Small intestine (tissue), 7 donors: ENCODE results near the gene CDH6. TPM values are rescaled to one million over a fixed set of nuclear protein-coding genes. Genes with fewer than 3 reads are reported as not detected.
"Not testable (repeated sequence)": the region's sequence is repeated elsewhere in the genome, so short reads cannot be mapped to it uniquely, and the experiment has no call there.

ENCODE experiments used
- DNase-seq, 2 donors: peaks; one replicate each; pipeline versions ENCODE4 v3.0.0 to v3.0.0-alpha.2; 2013
- FAIRE-seq: peaks from 2 replicates; lab custom pipeline; 2012; peaks lifted over from hg19 to GRCh38; lab: Jason Lieb, UNC
- H3K27ac ChIP-seq, 3 donors: one replicate each; pipeline ENCODE4 v1.5.1; 2013; ENCODE audit warnings: low read length in 2 of 3, mild to moderate bottlenecking in 2 of 3, control low read depth in 1 of 3, inconsistent platforms in 1 of 3, low read depth in 1 of 3, moderate library complexity in 1 of 3
- H3K27me3 ChIP-seq, 3 donors: one replicate each; pipeline ENCODE4 v1.6.1; 2013; ENCODE audit warnings: low read length in 3 of 3, inconsistent platforms in 1 of 3; ENCODE audit not compliant: control insufficient read depth in 3 of 3, insufficient read depth in 3 of 3
- H3K36me3 ChIP-seq, 3 donors: one replicate each; pipeline ENCODE4 v1.6.1; 2013; ENCODE audit warnings: low read length in 3 of 3, inconsistent platforms in 1 of 3, low read depth in 1 of 3, mild to moderate bottlenecking in 1 of 3, moderate library complexity in 1 of 3; ENCODE audit not compliant: control insufficient read depth in 3 of 3, insufficient read depth in 2 of 3
- H3K4me1 ChIP-seq, 3 donors: one replicate each; pipeline ENCODE4 v1.6.1; 2013; ENCODE audit warnings: low read length in 2 of 3, inconsistent platforms in 1 of 3, low read depth in 1 of 3, mild to moderate bottlenecking in 1 of 3, moderate library complexity in 1 of 3; ENCODE audit not compliant: control insufficient read depth in 3 of 3, insufficient read depth in 2 of 3
- H3K4me3 ChIP-seq, 3 donors: one replicate each; pipeline ENCODE4 v1.5.1; 2013; ENCODE audit warnings: low read length in 3 of 3, control low read depth in 1 of 3, inconsistent platforms in 1 of 3, low read depth in 1 of 3, mild to moderate bottlenecking in 1 of 3, moderate library complexity in 1 of 3
- H3K9me3 ChIP-seq, 2 donors: one replicate each; pipeline ENCODE4 v1.6.1; 2013; ENCODE audit warnings: low read depth in 1 of 2, low read length in 1 of 2; ENCODE audit not compliant: control insufficient read depth in 2 of 2, insufficient read depth in 1 of 2
- WGBS, 3 donors: extraction: QIAGEN DNeasy Blood & Tissue Kit; methylation state at CpG; one replicate each; pipeline ENCODE4 v1.1.7; 2013; 5-methylcytosine and 5-hydroxymethylcytosine counted together
- polyA plus RNA-seq, 4 donors: library from polyadenylated mRNA; stranded (reverse) in 3 of 4; unstranded in 1 of 4; fragments of 200-250 nt in 3 of 4; fragments of 120-200 nt in 1 of 4; gene quantifications; one replicate each; pipeline versions ENCODE4 v1.2.1 to v1.2.3, GENCODE V29; 2013
- donor health status: healthy with polysubstance abuse.
- donor health status: control.
- donor health status: control.
- donor health status: Bipolar disorder and iron deficiency.
- donor health status: healthy.

The CDH6 gene
- polyA plus RNA-seq, 4 donors: 0.22 to 10.6 (median 1.5) TPM

DNA sequence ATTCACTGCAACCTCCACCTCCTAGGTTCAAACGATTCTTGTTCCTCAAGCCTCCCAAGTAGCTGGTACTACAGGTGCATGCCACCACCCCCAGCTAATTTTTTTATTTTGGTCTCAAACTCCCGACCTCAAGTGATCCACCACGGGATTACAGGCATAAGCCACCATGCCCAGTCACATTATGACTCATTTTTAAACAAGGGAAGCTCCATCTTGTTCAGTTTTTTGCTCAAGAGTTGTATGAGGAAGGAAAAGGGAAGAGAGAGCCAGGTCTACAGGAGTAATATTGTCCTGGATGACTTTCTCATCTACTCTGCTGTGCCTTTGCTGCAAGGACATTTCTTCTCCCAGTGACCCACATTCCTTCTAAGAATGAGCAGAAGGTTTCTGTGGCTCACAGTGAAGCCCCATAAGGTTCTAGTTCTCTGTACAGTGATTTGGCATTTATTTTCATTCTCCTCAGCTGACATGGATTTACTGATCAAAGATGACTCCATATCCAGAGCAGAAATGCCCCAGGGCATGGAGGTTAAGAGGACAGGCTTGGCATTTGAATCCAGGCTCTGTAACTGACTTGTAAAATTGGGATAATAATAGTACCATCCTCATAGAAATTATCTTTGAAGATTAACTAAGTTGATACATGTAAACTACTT, 153.5 kb downstream of the CDH6 start:
- H3K4me1 ChIP-seq: no peaks in the 10 kb centered on the region
- peaks cover 0 to under 1% (median 0%) of the 10 kb centered on the region in 3 donors for H3K27me3 ChIP-seq
- H3K9me3 ChIP-seq: no peaks in the 10 kb centered on the region
- WGBS, 3 donors: 52 to 66% (median 54%) methylated on average over 3 of the region's 3 CpGs
- H3K27ac ChIP-seq: no peak overlapping the region
- no peak for DNase-seq
- no peak overlapping the region for H3K4me3 ChIP-seq
- no peaks in the 10 kb centered on the region for H3K36me3 ChIP-seq
- FAIRE-seq: no peak

DNA sequence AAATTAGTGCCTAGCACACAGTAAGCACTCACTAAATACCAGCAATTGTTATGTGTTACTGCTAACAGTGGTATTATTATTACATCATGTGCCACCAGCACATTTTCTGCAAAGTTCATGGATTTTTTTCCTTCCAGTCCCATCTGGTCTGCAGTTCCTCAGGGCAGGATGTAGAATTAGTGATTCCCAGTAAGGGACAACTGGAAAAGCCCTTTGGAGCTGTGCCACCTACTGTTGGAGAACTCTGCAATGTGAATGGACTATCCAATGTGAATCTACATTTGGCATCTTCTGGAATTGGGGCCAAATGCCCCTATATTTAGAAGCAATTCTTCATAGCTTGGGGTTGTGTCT, 154.0 kb downstream of the CDH6 start:
- no peaks in the 10 kb centered on the region for H3K9me3 ChIP-seq

DNA sequence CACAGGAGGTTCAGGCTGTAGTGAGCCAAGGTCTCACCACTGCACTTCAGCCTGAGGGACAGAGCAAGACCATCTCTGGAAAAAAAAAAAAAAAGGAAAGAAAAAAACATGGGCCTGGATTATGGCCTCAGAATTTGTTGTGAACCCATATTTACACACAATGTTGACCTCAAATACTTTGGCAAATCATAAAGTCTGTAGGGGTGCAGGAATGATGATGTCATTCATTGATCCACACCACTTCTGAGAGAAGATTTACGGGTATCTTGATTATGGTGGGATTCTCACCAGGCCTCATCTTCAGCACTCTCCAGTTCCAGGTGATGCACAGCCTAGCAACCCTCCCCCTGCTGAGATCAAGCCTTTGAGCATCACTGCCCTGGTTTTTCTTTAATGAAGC, 156.9 kb downstream of the CDH6 start:
- DNase-seq (no peak), FAIRE-seq (no peak)
- Histone ChIP-seq H3K27me3 (peaks cover 0 to 5% (median 0%) of the 10 kb centered on the region in 3 donors), H3K9me3 (no peaks in the 10 kb centered on the region), H3K4me1 (no peaks in the 10 kb centered on the region), H3K27ac (no peak overlapping the region), H3K36me3 (no peaks in the 10 kb centered on the region), H3K4me3 (no peak overlapping the region)
- WGBS, 3 donors: 72 to 75% (median 75%) methylated on average over 1 of the region's 1 CpG

More for the DNA sequence above, 154.0 kb downstream of the CDH6 start:
- Histone ChIP-seq H3K27ac (no peak overlapping the region), H3K4me1 (no peaks in the 10 kb centered on the region), H3K27me3 (peaks cover 0 to 5% (median 0%) of the 10 kb centered on the region in 3 donors), H3K36me3 (no peaks in the 10 kb centered on the region), H3K4me3 (no peak overlapping the region)
- DNase-seq (no peak), FAIRE-seq (no peak)

DNA sequence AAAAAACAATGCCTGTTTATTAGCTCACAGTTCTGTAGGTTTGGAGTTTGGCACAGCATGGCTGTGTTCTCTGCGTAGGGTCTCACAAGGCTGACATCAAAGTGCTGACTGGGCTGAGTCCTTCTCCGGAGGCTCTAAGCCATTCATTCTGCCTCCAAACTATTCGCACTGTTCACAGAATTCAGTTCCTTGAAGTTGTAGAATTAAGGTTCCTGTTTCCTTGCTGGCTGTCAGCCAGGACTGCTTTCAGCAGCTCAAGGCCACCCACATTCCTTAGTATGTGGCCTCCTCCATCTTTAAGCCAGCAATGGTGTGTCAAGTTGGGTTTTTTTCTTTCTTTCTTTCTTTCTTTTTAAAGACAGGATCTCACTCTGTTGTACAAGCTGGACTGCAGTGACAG, 161.9 kb downstream of the CDH6 start:
- Histone ChIP-seq H3K27ac (no peak overlapping the region), H3K27me3 (peaks cover 0 to 5% (median 0%) of the 10 kb centered on the region in 3 donors), H3K4me3 (no peak overlapping the region), H3K4me1 (no peaks in the 10 kb centered on the region), H3K36me3 (no peaks in the 10 kb centered on the region), H3K9me3 (peaks cover 0 to 4% of the 10 kb centered on the region in 2 donors)
- DNase-seq (peak in 1 of 2 donors; percentile 9), FAIRE-seq (no peak)
- 68 to 86% (median 71%) methylated on average over 3 of the region's 3 CpGs for WGBS, 3 donors

DNA sequence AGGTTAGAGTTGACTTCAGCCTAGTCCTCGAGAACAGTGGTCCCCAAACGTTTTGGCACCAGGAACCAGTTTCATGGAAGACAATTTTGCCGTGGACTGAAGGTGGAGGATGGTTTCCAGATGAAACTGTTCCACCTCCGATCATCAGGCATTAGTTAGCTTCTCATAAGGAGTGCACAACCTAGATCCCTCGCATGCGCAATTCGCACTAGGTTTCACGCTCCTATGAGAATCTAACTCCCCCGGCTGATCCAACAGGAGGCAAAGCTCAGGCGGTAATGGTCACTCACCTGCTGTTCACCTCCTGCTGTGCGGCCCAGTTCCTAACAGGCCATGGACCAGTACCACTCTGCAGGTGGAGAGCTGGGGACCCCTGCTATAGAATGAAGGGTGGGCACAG, 163.6 kb downstream of the CDH6 start:
- no peak overlapping the region for H3K4me3 ChIP-seq
- H3K4me1 ChIP-seq: no peaks in the 10 kb centered on the region
- no peak for FAIRE-seq
- peaks cover 0 to 4% of the 10 kb centered on the region in 2 donors for H3K9me3 ChIP-seq
- no peaks in the 10 kb centered on the region for H3K36me3 ChIP-seq
- DNase-seq: no peak
- WGBS, 3 donors: 84 to 86% (median 85%) methylated on average over 11 of the region's 11 CpGs
- H3K27ac ChIP-seq: no peak overlapping the region
- peaks cover 0 to 4% (median 0%) of the 10 kb centered on the region in 3 donors for H3K27me3 ChIP-seq

DNA sequence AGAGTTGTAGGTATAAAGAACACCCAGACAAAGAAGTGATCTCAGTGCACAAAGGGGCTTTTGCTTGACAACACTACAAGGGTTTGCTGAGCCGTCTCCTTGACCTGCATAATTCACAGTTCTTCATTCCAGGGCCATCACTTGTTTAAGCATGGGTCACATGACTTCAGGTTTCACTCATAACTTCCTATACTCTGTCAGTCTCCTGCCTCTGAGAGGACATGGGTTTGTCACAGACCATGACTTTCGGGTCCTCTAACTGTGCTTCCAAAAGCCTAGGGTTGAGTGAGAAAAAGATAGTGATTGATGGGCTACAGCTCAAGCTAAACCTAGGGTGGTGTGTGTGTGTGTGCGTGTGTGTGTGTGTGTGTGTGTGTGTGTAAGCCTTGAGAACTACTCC, 166.4 kb downstream of the CDH6 start:
- Histone ChIP-seq H3K27ac (no peak overlapping the region), H3K4me3 (no peak overlapping the region), H3K27me3 (no peaks in the 10 kb centered on the region), H3K4me1 (no peaks in the 10 kb centered on the region), H3K36me3 (no peaks in the 10 kb centered on the region), H3K9me3 (peaks cover 0 to 8% of the 10 kb centered on the region in 2 donors)
- FAIRE-seq (no peak), DNase-seq (no peak)
- 67 to 72% (median 72%) methylated on average over 3 of the region's 3 CpGs for WGBS, 3 donors

DNA sequence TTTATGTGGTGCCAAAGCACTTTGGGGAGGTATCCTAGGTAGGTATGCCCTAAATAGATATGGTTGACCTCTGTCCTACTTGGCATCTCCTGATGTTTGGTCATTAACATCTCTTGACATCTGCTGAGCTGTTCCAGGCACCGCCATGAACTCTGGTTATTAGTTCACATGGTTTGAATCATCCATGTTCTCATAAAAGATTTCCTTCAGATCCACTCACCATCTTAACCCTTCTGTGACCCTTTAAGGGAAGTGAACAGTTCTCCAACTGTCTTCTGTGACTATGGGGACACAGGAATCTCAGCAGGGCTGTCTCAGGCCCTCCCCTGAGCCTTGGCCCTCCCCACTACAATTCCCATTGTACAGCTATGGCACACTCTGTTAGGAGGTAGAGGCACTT, 167.7 kb downstream of the CDH6 start:
- 6 to 40% (median 24%) methylated on average over 1 of the region's 1 CpG for WGBS, 3 donors
- FAIRE-seq: no peak
- no peak overlapping the region for H3K4me3 ChIP-seq

DNA sequence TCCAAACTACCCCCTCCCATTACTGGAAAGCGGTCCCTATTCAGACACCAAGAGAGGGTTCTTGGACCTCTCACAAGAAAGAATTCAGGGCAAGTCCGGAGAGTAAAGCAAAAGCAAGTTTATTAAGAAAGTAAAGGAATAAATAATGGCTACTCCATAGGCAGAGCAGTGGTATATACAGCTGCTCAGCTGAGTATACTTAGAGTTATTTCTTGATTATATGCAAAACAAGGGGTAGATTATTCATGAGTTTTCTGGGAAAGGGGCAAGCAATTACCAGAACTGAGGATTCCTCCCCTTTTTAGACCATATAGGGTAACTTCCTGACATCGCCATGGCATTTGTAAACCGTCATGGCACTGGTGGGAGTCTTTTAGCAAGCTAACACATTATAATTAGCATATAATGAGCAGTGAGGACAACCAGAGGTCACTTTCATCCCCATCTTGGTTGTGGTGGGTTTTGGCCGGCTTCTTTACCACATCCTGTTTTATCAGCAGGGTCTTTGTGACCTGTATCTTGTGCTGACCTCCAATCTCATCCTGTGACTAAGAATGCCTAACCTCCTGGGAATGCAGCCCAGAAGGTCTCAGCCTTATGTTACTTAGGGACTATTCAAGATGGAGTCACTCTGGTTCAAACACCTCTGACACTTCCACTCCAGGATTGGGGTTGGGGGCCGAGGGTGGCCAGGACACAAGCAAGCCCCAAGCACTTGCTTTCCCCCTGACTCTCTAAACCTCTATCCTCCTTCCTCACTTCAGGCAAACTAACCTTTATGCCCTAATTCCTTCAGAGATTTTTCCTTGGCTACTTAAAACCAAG, 168.4 kb downstream of the CDH6 start:
- DNase-seq, H3K4me3 ChIP-seq, H3K27ac ChIP-seq, FAIRE-seq, H3K9me3 ChIP-seq, H3K4me1 ChIP-seq, H3K36me3 ChIP-seq, H3K27me3 ChIP-seq: not testable (repeated sequence)
- 70 to 84% (median 79%) methylated on average over 6 of the region's 6 CpGs for WGBS, 3 donors

More for the DNA sequence above, 167.7 kb downstream of the CDH6 start:
- Histone ChIP-seq H3K27me3 (peaks cover 0 to 4% (median 0%) of the 10 kb centered on the region in 3 donors), H3K36me3 (no peaks in the 10 kb centered on the region), H3K9me3 (peaks cover 0 to 4% of the 10 kb centered on the region in 2 donors), H3K27ac (no peak overlapping the region), H3K4me1 (no peaks in the 10 kb centered on the region)
- DNase-seq: no peak
